Tibial artery (tissue), 4 donors: ENCODE measurements around the gene PTMS.

Experiments used
- DNase-seq, 2 donors: peaks; one replicate each; pipeline ENCODE4 v3.0.0-alpha.2; 2019
- H3K27ac ChIP-seq, 2 donors: fragments of 200-600 bp; sonication (generic) in 1 of 2; 1 replicate in 1 of 2; 2 replicates in 1 of 2; pipeline ENCODE4 v1.5.1; 2018 to 2019; ENCODE audit warnings: mild to moderate bottlenecking in 1 of 2
- H3K27me3 ChIP-seq, 2 donors: fragments of 200-600 bp; sonication (generic) in 1 of 2; one replicate each; pipeline versions ENCODE4 v1.5.1 to v1.6.0; 2016 to 2019
- H3K36me3 ChIP-seq, 3 donors: fragments of 200-600 bp; sonication (generic) in 2 of 3; one replicate each; pipeline ENCODE4 v1.5.1; 2016 to 2019; ENCODE audit warnings: mild to moderate bottlenecking in 2 of 3
- H3K4me1 ChIP-seq, 4 donors: fragments of 200-600 bp; sonication (generic) in 2 of 4; 1 replicate in 3 of 4; 2 replicates in 1 of 4; pipeline ENCODE4 v1.5.1; 2016 to 2019
- H3K4me3 ChIP-seq, 2 donors: fragments of 200-600 bp; sonication (generic) in 1 of 2; 1 replicate in 1 of 2; 2 replicates in 1 of 2; pipeline ENCODE4 v1.5.1; 2018 to 2019; ENCODE audit warnings: mild to moderate bottlenecking in 2 of 2
- H3K9me3 ChIP-seq, 3 donors: fragments of 200-600 bp; sonication (generic) in 1 of 3; one replicate each; pipeline ENCODE4 v1.5.1; 2016 to 2019
- CTCF ChIP-seq, 2 experiments: fragments of 200-600 bp in 1 of 2; fragments of 450-650 bp in 1 of 2; IDR thresholded peaks; one replicate each; pipeline ENCODE4 v1.5.1; 2017 to 2019; ENCODE audit warnings: antibody characterized with exemption in 2 of 2, mild to moderate bottlenecking in 1 of 2, moderate library complexity in 1 of 2
- intact Hi-C: fragments of 100-400 bp; cut with DNase I; formaldehyde crosslinking; loops from one replicate; pipeline ENCODE4 v1.15.0; 2023; ENCODE audit warnings: low total_unique reads

Gene PTMS

GRCh38 chr12:6748761-6749160, 17.4 kb upstream of the PTMS start:
- Histone ChIP-seq H3K27ac (no peak overlapping the region), H3K4me1 (peaks cover 0 to 14% (median 12%) of the 10 kb centered on the region in 4 donors), H3K4me3 (no peak overlapping the region), H3K36me3 (peaks cover 46 to 68% (median 47%) of the 10 kb centered on the region in 3 donors), H3K9me3 (no peaks in the 10 kb centered on the region), H3K27me3 (no peaks in the 10 kb centered on the region)
- intact Hi-C loops = no loop called here
- no peak for TF ChIP-seq CTCF (IDR thresholded peaks at IDR 0.05)
- DNase-seq = no peak

DNA sequence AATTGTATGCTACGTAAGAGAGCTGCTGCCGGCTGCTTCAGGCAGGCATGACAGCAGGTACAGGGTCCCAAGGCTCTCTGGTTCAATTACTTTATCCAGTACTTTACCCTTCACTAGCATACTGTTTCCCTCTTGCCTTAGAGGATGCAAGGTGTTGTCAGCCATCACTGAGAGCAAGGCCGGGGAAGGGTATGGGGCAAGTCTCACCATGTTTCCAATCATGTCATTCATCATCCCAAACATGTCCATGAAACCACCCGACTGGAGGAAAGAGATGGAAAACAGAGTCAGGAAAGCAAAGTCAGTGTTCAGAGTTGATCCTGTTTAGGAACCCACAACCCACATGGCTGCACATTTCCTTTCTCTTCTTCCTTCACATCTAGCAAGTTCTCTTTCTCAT, 15.7 kb upstream of the PTMS start:
- intact Hi-C loops = loop anchor here (5.0 kb wide), 1 partner anchor 77 kb away; the partner anchor contains the start of gene P3H3
- H3K4me1 ChIP-seq = peaks cover 0 to 19% (median 13%) of the 10 kb centered on the region in 4 donors
- TF ChIP-seq CTCF (IDR thresholded peaks at IDR 0.05) = no peak
- no peak overlapping the region for H3K27ac ChIP-seq
- no peak for DNase-seq
- no peak overlapping the region for H3K4me3 ChIP-seq
- H3K36me3 ChIP-seq = peaks cover 46 to 66% (median 47%) of the 10 kb centered on the region in 3 donors
- no peaks in the 10 kb centered on the region for H3K9me3 ChIP-seq
- H3K27me3 ChIP-seq = no peaks in the 10 kb centered on the region

- intact Hi-C loops = loop anchor here (2.0 to 5.0 kb wide), 3 partner anchors 15 to 76 kb away; partner anchors contain the start of genes P3H3 and PTMS
- Histone ChIP-seq H3K9me3 (no peaks in the 10 kb centered on the region), H3K36me3 (peaks cover 46 to 53% (median 47%) of the 10 kb centered on the region in 3 donors), H3K27ac (peak overlapping the region; percentile 98), H3K4me1 (peaks cover 0 to 19% (median 13%) of the 10 kb centered on the region in 4 donors), H3K4me3 (peak overlapping the region; percentile 83 to 98), H3K27me3 (no peaks in the 10 kb centered on the region)
- no peak for TF ChIP-seq CTCF (IDR thresholded peaks at IDR 0.05)
- DNase-seq = no peak
Observed at GRCh38 chr12:6751767-6752166, 14.4 kb upstream of the PTMS start.

DNA sequence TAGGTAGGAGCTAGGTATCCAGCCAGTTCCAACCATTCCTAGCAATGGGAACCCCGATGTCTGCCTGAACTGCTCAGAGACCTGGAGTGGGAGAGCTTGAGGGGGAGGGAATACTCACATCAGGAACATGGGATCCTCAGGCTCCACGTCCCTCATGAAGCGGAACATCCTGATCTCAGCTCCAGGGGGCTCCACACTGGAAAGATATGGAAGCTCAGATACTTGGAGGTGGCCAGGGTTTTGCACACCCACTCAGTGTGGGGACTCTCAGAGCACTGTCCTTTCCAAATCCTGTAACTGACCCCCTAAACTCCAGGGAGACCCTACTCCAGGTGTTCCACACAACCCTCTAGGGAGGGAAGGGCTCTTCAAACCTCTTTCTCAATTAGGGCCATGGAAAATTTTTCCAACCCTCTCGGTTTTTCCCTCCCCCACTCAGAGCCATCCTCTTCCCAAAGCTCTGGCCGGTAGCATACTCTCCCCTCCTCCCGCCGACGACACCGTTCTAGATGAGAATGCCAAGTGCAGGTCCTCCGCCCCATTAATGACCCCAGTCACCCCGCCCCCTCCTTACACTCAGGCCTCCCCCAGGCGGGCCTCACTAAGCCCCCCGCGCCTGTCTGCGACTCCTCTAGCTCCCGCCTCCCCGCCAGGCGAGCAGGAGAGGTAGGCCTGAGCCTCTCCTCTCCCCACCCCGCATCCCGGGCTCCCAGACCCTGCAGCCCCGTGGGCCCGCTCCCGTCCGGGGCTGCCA, 13.8 kb upstream of the PTMS start:
- intact Hi-C loops = loop anchor here (2.0 to 5.0 kb wide), 3 partner anchors 14 to 75 kb away; partner anchors contain the start of genes P3H3 and PTMS
- TF ChIP-seq CTCF (IDR thresholded peaks at IDR 0.05) = no peak

DNA sequence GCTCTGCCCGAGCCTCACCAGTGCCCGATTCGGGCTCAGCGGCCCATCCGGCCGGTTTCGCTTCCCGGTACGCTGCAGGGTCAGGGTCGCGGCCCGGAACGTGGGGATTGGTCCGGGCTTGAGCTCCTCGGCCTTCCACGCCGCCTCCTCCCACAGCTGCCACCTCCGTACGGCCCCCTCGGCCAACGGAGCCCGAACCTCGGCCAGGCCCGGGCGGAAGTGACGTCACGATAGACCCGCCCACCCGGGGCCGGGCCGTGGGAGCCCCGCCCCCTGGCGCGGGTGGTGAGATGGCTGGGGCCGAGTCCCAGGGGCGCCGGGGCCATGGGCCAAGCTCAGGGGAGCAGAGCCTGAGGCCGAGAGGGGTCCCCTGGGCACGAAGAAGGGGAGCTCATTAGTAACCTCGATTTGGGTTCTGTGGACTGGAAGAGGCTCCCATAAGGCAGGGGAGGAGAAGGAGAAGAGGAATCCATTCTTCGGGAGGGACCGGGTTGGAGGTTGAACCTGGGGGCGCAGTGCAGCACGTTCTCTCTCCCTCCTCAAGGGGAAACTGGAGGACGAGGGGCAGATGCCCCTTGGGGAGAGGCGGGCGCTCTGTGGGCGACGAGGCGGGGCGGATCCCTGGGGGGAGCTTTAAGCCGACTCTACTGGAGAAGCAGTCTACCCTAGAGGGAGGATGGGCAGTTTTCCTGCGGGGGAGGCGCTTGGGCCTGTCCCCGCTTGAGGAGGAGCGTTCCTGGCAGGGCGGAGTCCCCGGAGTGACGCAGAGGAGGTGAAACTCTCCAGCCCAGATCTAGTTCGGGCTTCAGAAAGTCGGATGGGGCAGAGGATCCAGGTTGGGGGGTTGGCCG, 13.0 kb upstream of the PTMS start, which contains the start of gene MLF2:
Gene MLF2 (minus strand): TSS at position 221 of the 851 bp plus-strand sequence. CDS start 807 bp downstream, outside the sequence.
- Histone ChIP-seq H3K4me3 (peak within 1 kb of the TSS; percentile 83 to 98), H3K36me3 (peaks cover 34 to 39% (median 37%) of the 10 kb centered on the region in 3 donors), H3K27ac (peak within 1 kb of the TSS; percentile 98), H3K27me3 (no peaks in the 10 kb centered on the region), H3K9me3 (no peaks in the 10 kb centered on the region), H3K4me1 (peaks cover 0 to 19% (median 13%) of the 10 kb centered on the region in 4 donors)
- intact Hi-C loops = loop anchor here (2.0 to 5.0 kb wide), 3 partner anchors 14 to 74 kb away; partner anchors contain the start of genes P3H3 and PTMS
- peak; percentile 98 to 100 for DNase-seq
- TF ChIP-seq CTCF (IDR thresholded peaks at IDR 0.05) = peak in 1 of 2 experiments; percentile 94

More for the DNA sequence above, 13.8 kb upstream of the PTMS start:
- Histone ChIP-seq H3K27me3 (no peaks in the 10 kb centered on the region), H3K4me3 (peak overlapping the region; percentile 83 to 98), H3K27ac (peak overlapping the region; percentile 98), H3K9me3 (no peaks in the 10 kb centered on the region), H3K36me3 (peaks cover 41 to 47% (median 45%) of the 10 kb centered on the region in 3 donors), H3K4me1 (peaks cover 0 to 19% (median 13%) of the 10 kb centered on the region in 4 donors)
- peak; percentile 50 to 75 for DNase-seq
